Measurements from ENCODE around the gene FDXR.
"Not testable (repeated sequence)": the region's sequence is repeated elsewhere in the genome, so short reads cannot be mapped to it uniquely, and the experiment has no call there.

The FDXR gene

GRCh38 chr17:74874615-74875037 is 1.8 kb upstream of the FDXR start:
- no peak for FAIRE-seq
- no peak for DNase-seq (ENCODE audit: insufficient read length, low spot score)

GRCh38 chr17:74873874-74874614 is 1.2 kb upstream of the FDXR start:
- FAIRE-seq (no peak), DNase-seq (ENCODE audit: insufficient read length, low spot score) (peak; percentile 68)

GRCh38 chr17:74873037-74873873 is 461 bp upstream of the FDXR start:
- FAIRE-seq (peak; percentile 95), DNase-seq (ENCODE audit: insufficient read length, low spot score) (peak; percentile 100)

- FAIRE-seq: peak; percentile 28
Measured at GRCh38 chr17:74871356-74872076, 1.3 kb downstream of the FDXR start.

GRCh38 chr17:74870512-74870911 is 2.3 kb downstream of the FDXR start:
- peak; percentile 43 for DNase-seq (ENCODE audit: insufficient read length, low spot score)
- no peak for FAIRE-seq

More at GRCh38 chr17:74871356-74872076, 1.3 kb downstream of the FDXR start:
- DNase-seq (ENCODE audit: insufficient read length, low spot score): no peak

GRCh38 chr17:74870028-74870427 is 2.8 kb downstream of the FDXR start:
- DNase-seq (ENCODE audit: insufficient read length, low spot score); FAIRE-seq: not testable (repeated sequence)

GRCh38 chr17:74868908-74869255 is 3.9 kb downstream of the FDXR start:
- FAIRE-seq (no peak), DNase-seq (ENCODE audit: insufficient read length, low spot score) (no peak)

GRCh38 chr17:74868251-74868907 is 4.4 kb downstream of the FDXR start:
- no peak for DNase-seq (ENCODE audit: insufficient read length, low spot score)
- no peak for FAIRE-seq

- no peak for DNase-seq (ENCODE audit: insufficient read length, low spot score)
- FAIRE-seq: no peak
Measured at GRCh38 chr17:74866198-74866835, 6.5 kb downstream of the FDXR start.

- DNase-seq (ENCODE audit: insufficient read length, low spot score): no peak
- no peak for FAIRE-seq
Measured at GRCh38 chr17:74865504-74866197, 7.1 kb downstream of the FDXR start.

- FAIRE-seq: peak; percentile 99
Measured at GRCh38 chr17:74864866-74865395, 7.9 kb downstream of the FDXR start.

GRCh38 chr17:74864297-74864865 is 8.4 kb downstream of the FDXR start:
- no peak for DNase-seq (ENCODE audit: insufficient read length, low spot score)
- no peak for FAIRE-seq

More at GRCh38 chr17:74864866-74865395, 7.9 kb downstream of the FDXR start:
- peak; percentile 83 for DNase-seq (ENCODE audit: insufficient read length, low spot score)

GRCh38 chr17:74863420-74864296 is 9.1 kb downstream of the FDXR start:
- FAIRE-seq: peak; percentile 69
- no peak for DNase-seq (ENCODE audit: insufficient read length, low spot score)

- FAIRE-seq: no peak
- no peak for DNase-seq (ENCODE audit: insufficient read length, low spot score)
Measured at GRCh38 chr17:74862919-74863318, 9.9 kb downstream of the FDXR start.

- DNase-seq (ENCODE audit: insufficient read length, low spot score) (no peak), FAIRE-seq (peak; percentile 69)
Measured at GRCh38 chr17:74862108-74862901, 10.5 kb downstream of the FDXR start.

- DNase-seq (ENCODE audit: insufficient read length, low spot score): no peak
- FAIRE-seq: no peak
Measured at GRCh38 chr17:74861662-74862107, 11.1 kb downstream of the FDXR start.
